OCI-LY1 (cell line): ENCODE results near the gene NEDD4L.

Source experiments
- CTCF ChIP-seq: fragments of 200-600 bp; sonication (generic), shearing (Covaris generic); IDR thresholded peaks from 2 replicates; pipeline ENCODE4 v1.5.1; 2017; ENCODE audit warnings: mild to moderate bottlenecking, antibody characterized with exemption, low read length, moderate library complexity, mixed read lengths
- EZH2 ChIP-seq: fragments of 200-600 bp; sonication (generic), shearing (Covaris generic); IDR thresholded peaks from 2 replicates; pipeline ENCODE4 v1.8.0; 2017; ENCODE audit warnings: borderline replicate concordance, mixed run types, mild to moderate bottlenecking, antibody characterized with exemption, low read length, moderate library complexity, mixed read lengths

- TF ChIP-seq CTCF, result no peak
- no peak for TF ChIP-seq EZH2
Observed at GRCh38 chr18:58069721-58070292, 25.8 kb downstream of the NEDD4L start.
